Measurements from ENCODE around the gene PRDX4. TPM values are rescaled to one million over a fixed set of nuclear protein-coding genes. Genes with fewer than 3 reads are reported as not detected.

Gene PRDX4
- total and polyA plus RNA-seq, 2 of the 8 experiments (the other 6 are each of a cell fraction or from before 2014, with no cell fraction given), result 130 TPM

GRCh38 chrX:23729214-23729613, 61.9 kb downstream of the PRDX4 start:
- Histone ChIP-seq H3K4me3 (ENCODE audit: extremely low read depth in 1 of 4, insufficient read depth in 2 of 4, low read depth in 3 of 4, low read length in 4 of 4) (no peak overlapping the region), H3K4ac (replicated peaks; ENCODE audit: insufficient read length, low read depth, low read length) (no peak overlapping the region), H2BK120ac (replicated peaks; ENCODE audit: low read depth, low read length) (no peak overlapping the region), H3K56ac (replicated peaks; ENCODE audit: insufficient read length, low read depth, low read length) (no peak overlapping the region), H3K9ac (replicated peaks in 1 of 4; ENCODE audit: extremely low read depth in 1 of 4, low read depth in 3 of 4, low read length in 3 of 4) (no peak overlapping the region), H4K91ac (replicated peaks; ENCODE audit: insufficient read length, low read length) (no peak overlapping the region), H2AFZ (ENCODE audit: low read length) (no peak overlapping the region), H3K23me2 (ENCODE audit: low read depth, low read length) (no peaks in the 10 kb centered on the region), H3K79me1 (ENCODE audit: low read depth, low read length) (no peaks in the 10 kb centered on the region), H2BK15ac (ENCODE audit: low read length) (no peak overlapping the region), H3K9me3 (ENCODE audit: insufficient read depth in 2 of 2, low read depth in 1 of 2, low read length in 1 of 2) (no peaks in the 10 kb centered on the region), H2BK12ac (ENCODE audit: low read depth, low read length) (no peak overlapping the region), H3K4me1 (replicated peaks in 1 of 4; ENCODE audit: control insufficient read depth in 3 of 4, insufficient read depth in 4 of 4, low read length in 3 of 4) (no peaks in the 10 kb centered on the region), H3K27ac (ENCODE audit: low read depth, low read length) (no peak overlapping the region), H3K27me3 (replicated peaks in 1 of 4; ENCODE audit: control insufficient read depth in 3 of 4, extremely low read depth in 1 of 4, insufficient read depth in 3 of 4, low read length in 3 of 4) (no peaks in the 10 kb centered on the region), H3K4me2 (ENCODE audit: insufficient read depth in 1 of 2, low read depth in 2 of 2, low read length in 2 of 2) (no peak overlapping the region), H2AK5ac (ENCODE audit: low read depth, low read length) (no peak overlapping the region), H4K5ac (ENCODE audit: insufficient read length, low read depth, low read length) (no peak overlapping the region), H3K36me3 (ENCODE audit: control insufficient read depth in 2 of 4, insufficient read depth in 4 of 4, low read length in 3 of 4) (peaks cover 0 to 8% (median 0%) of the 10 kb centered on the region in 4 experiments; a peak in 2 of 8 replicates), H3K14ac (ENCODE audit: insufficient read length) (no peak overlapping the region), H2BK20ac (ENCODE audit: low read length) (no peak overlapping the region), H3K18ac (ENCODE audit: extremely low read depth, low read length) (no peak overlapping the region), H2BK5ac (ENCODE audit: low read depth, low read length) (no peak overlapping the region), H3K23ac (ENCODE audit: insufficient read length) (no peak overlapping the region), H4K8ac (ENCODE audit: extremely low read depth, insufficient read depth, low read length) (no peak overlapping the region), H3K79me2 (ENCODE audit: control insufficient read depth in 1 of 2, insufficient read depth in 2 of 2, low read length in 2 of 2) (no peaks in the 10 kb centered on the region), H4K20me1 (replicated peaks in 1 of 2; ENCODE audit: control insufficient read depth in 1 of 2, insufficient read depth in 2 of 2, low read length in 2 of 2) (no peaks in the 10 kb centered on the region)
- TF ChIP-seq GTF2F1 (IDR thresholded peaks at IDR 0.05; ENCODE audit: borderline replicate concordance, low read depth, low read length), result no peak
- no peak for TF ChIP-seq JUND (IDR thresholded peaks at IDR 0.05; ENCODE audit: low read length)
- TF ChIP-seq E2F6 (IDR thresholded peaks at IDR 0.05), result no peak
- no peak for TF ChIP-seq ZNF274 (IDR thresholded peaks at IDR 0.05; ENCODE audit: borderline replicate concordance, extremely low read depth, low read length)
- TF ChIP-seq SP1 (IDR thresholded peaks at IDR 0.05; ENCODE audit: low read depth, low read length), result no peak
- ChIA-PET CTCF (ENCODE audit: partially characterized antibody) (interaction anchor here (1.8 kb wide), 1 partner anchor 10 kb away, joined by 5 read pairs; no protein-coding TSS in a partner anchor), POLR2A (ENCODE audit: partially characterized antibody) (no interaction called here)
- FAIRE-seq (no peak), DNase-seq (ENCODE audit: low read depth in 1 of 2, low spot score in 2 of 2) (no peak)
- 100% methylated on average over 1 of the region's 1 CpG; no CpG with 5 or more reads in 1 of the 2 experiments for WGBS, 2 experiments (ENCODE audit: extremely low coverage in 1 of 2, insufficient coverage in 1 of 2, insufficient read length in 1 of 2, insufficient replicate concordance in 2 of 2, low coverage in 1 of 2, low lambda C conversion rate in 2 of 2, missing lambda C conversion rate in 1 of 2)

Measured in H1 (cell line).